HEK293T (cell line): Measurements from ENCODE around the gene CD44.

Source experiments
- FOXA1 ChIP-seq: fragments of 450-650 bp; IDR thresholded peaks from 2 replicates; pipeline ENCODE4 v1.6.1; 2016; ENCODE audit warnings: mild to moderate bottlenecking
- FOXK2 ChIP-seq: fragments of 450-650 bp; IDR thresholded peaks from 2 replicates; pipeline ENCODE4 v1.6.1; 2016; ENCODE audit warnings: mild to moderate bottlenecking
- HDGF ChIP-seq: fragments of 450-650 bp; IDR thresholded peaks from 2 replicates; pipeline ENCODE4 v1.6.1; 2017; ENCODE audit warnings: antibody characterized with exemption, borderline replicate concordance
- ZNF384 ChIP-seq: fragments of 450-650 bp; IDR thresholded peaks from 2 replicates; pipeline ENCODE4 v1.6.1; 2016

- TF ChIP-seq HDGF (no peak), ZNF384 (no peak), FOXA1 (no peak), FOXK2 (no peak)
Observed at GRCh38 chr11:35096723-35097122, 42.2 kb upstream of the CD44 start.
